DOHH2 (cell line): Measurements from ENCODE around the gene MDH1B.
A peak's percentile ranks its signal among the peaks of the same experiment; 100 is the strongest.

Experiments
- H3F3A ChIP-seq: fragments of 200-600 bp; sonication (generic), shearing (Covaris generic); 2 replicates; pipeline ENCODE4 v1.6.0; 2016; ENCODE audit warnings: antibody characterized with exemption, mild to moderate bottlenecking; ENCODE audit not compliant: control insufficient read depth, insufficient read depth
- H3K27ac ChIP-seq: fragments of 200-600 bp; sonication (generic); 2 replicates; pipeline ENCODE4 v1.5.1; 2014; ENCODE audit warnings: low read depth, mild to moderate bottlenecking, low read length, moderate library complexity
- H3K27me3 ChIP-seq: fragments of 200-600 bp; sonication (generic); 2 replicates; pipeline ENCODE4 v1.6.1; 2014; ENCODE audit warnings: mild to moderate bottlenecking, low read length, mixed read lengths; ENCODE audit not compliant: control insufficient read depth
- H3K36me3 ChIP-seq: fragments of 200-600 bp; sonication (generic); 2 replicates; pipeline ENCODE4 v1.6.1; 2014; ENCODE audit warnings: mild to moderate bottlenecking, low read length, moderate library complexity, mixed read lengths; ENCODE audit not compliant: control insufficient read depth
- H3K4me1 ChIP-seq: fragments of 200-600 bp; sonication (generic); 2 replicates; pipeline ENCODE4 v1.6.1; 2014; ENCODE audit warnings: mild to moderate bottlenecking, low read length, mixed read lengths; ENCODE audit not compliant: control insufficient read depth
- H3K4me2 ChIP-seq: fragments of 200-600 bp; sonication (generic); 2 replicates; pipeline ENCODE4 v1.6.0; 2014; ENCODE audit warnings: mild to moderate bottlenecking, low read length, moderate library complexity
- H3K4me3 ChIP-seq: fragments of 200-600 bp; sonication (generic); 2 replicates; pipeline ENCODE4 v1.5.1; 2014; ENCODE audit warnings: mild to moderate bottlenecking, low read length, mixed read lengths
- H3K79me2 ChIP-seq: fragments of 200-600 bp; sonication (generic); 2 replicates; pipeline ENCODE4 v1.6.1; 2014; ENCODE audit warnings: mild to moderate bottlenecking, low read length, mixed read lengths; ENCODE audit not compliant: control insufficient read depth
- H3K9me2 ChIP-seq: fragments of 200-600 bp; sonication (generic); replicated peaks from 2 replicates; pipeline ENCODE4 v1.6.1; 2014; ENCODE audit warnings: mild to moderate bottlenecking, low read length, mixed read lengths; ENCODE audit not compliant: control insufficient read depth
- H3K9me3 ChIP-seq: fragments of 200-600 bp; sonication (generic); 2 replicates; pipeline ENCODE4 v1.6.1; 2014; ENCODE audit warnings: antibody characterized with exemption, low read length, mixed read lengths; ENCODE audit not compliant: control insufficient read depth, insufficient read depth
- H4K20me1 ChIP-seq: fragments of 200-600 bp; sonication (generic); 2 replicates; pipeline ENCODE4 v1.6.0; 2014; ENCODE audit warnings: low read depth, mild to moderate bottlenecking, antibody characterized with exemption, low read length, moderate library complexity; ENCODE audit not compliant: control insufficient read depth, insufficient read depth
- CTCF ChIP-seq: fragments of 200-600 bp; sonication (generic); IDR thresholded peaks from one replicate; pipeline ENCODE4 v1.5.1; 2014; ENCODE audit warnings: antibody characterized with exemption, mild to moderate bottlenecking, low read depth, low read length; ENCODE audit not compliant: poor library complexity, severe bottlenecking
- EZH2phosphoT487 ChIP-seq: fragments of 200-600 bp; sonication (generic); IDR thresholded peaks from 2 replicates; pipeline ENCODE4 v1.6.1; 2017; ENCODE audit warnings: borderline replicate concordance, mild to moderate bottlenecking, antibody characterized with exemption, low read length, moderate library complexity, mixed read lengths

The MDH1B gene

GRCh38 chr2:206776432-206776831, 11.3 kb upstream of the MDH1B start:
- H3K9me2 ChIP-seq = no peaks in the 10 kb centered on the region
- peaks cover 53% of the 10 kb centered on the region for H3K79me2 ChIP-seq
- H3K4me2 ChIP-seq = no peak overlapping the region
- H3K27me3 ChIP-seq = no peaks in the 10 kb centered on the region
- peaks cover 95% of the 10 kb centered on the region for H3K36me3 ChIP-seq
- peaks cover 10% of the 10 kb centered on the region; the same call in 1 of the 2 replicates for H3K9me3 ChIP-seq
- H3K27ac ChIP-seq = no peak overlapping the region
- H3K4me1 ChIP-seq = no peaks in the 10 kb centered on the region
- H4K20me1 ChIP-seq = no peaks in the 10 kb centered on the region
- TF ChIP-seq EZH2phosphoT487 (no peak), CTCF (no peak)
- no peaks in the 10 kb centered on the region; the same call in 1 of the 2 replicates for H3F3A ChIP-seq
- no peak overlapping the region for H3K4me3 ChIP-seq

GRCh38 chr2:206774871-206775270, 9.7 kb upstream of the MDH1B start:
- H3K4me3 ChIP-seq = no peak overlapping the region
- H3K9me3 ChIP-seq = peaks cover 10% of the 10 kb centered on the region; the same call in 1 of the 2 replicates
- H3K27me3 ChIP-seq = no peaks in the 10 kb centered on the region
- no peaks in the 10 kb centered on the region for H4K20me1 ChIP-seq
- no peak overlapping the region for H3K27ac ChIP-seq
- H3K9me2 ChIP-seq = no peaks in the 10 kb centered on the region
- H3K36me3 ChIP-seq = peaks cover 94% of the 10 kb centered on the region
- no peak overlapping the region for H3K4me2 ChIP-seq
- no peaks in the 10 kb centered on the region; the same call in 1 of the 2 replicates for H3F3A ChIP-seq
- TF ChIP-seq CTCF (no peak), EZH2phosphoT487 (no peak)
- H3K79me2 ChIP-seq = peaks cover 47% of the 10 kb centered on the region
- H3K4me1 ChIP-seq = no peaks in the 10 kb centered on the region

- no peaks in the 10 kb centered on the region for H3K9me2 ChIP-seq
- H3K4me2 ChIP-seq = peak overlapping the region; percentile 95
- peaks cover 39% of the 10 kb centered on the region for H3K36me3 ChIP-seq
- peak overlapping the region; percentile 100 for H3K4me3 ChIP-seq
- H3K27ac ChIP-seq = no peak overlapping the region
- no peaks in the 10 kb centered on the region for H3F3A ChIP-seq
- TF ChIP-seq EZH2phosphoT487 (no peak), CTCF (no peak)
- peaks cover 48% of the 10 kb centered on the region for H3K79me2 ChIP-seq
- no peaks in the 10 kb centered on the region for H3K27me3 ChIP-seq
- H3K9me3 ChIP-seq = no peaks in the 10 kb centered on the region
- peaks cover 28% of the 10 kb centered on the region for H3K4me1 ChIP-seq
- H4K20me1 ChIP-seq = no peaks in the 10 kb centered on the region
Measured at GRCh38 chr2:206766057-206766930, 1.2 kb upstream of the MDH1B start.
